B cell (primary cell): ENCODE results near the gene P2RX5.

Experiments
- CTCF ChIP-seq: fragments of 200-600 bp; IDR thresholded peaks from one replicate; pipeline ENCODE4 v1.8.0; 2022; ENCODE audit warnings: antibody characterized with exemption, mild to moderate bottlenecking
- EZH2 ChIP-seq: IDR thresholded peaks from 2 replicates; pipeline ENCODE4 v1.6.1; 2012; ENCODE audit warnings: borderline replicate concordance, low read depth, mild to moderate bottlenecking, moderate library complexity, low read length; ENCODE audit not compliant: insufficient read depth, poor library complexity, severe bottlenecking

GRCh38 chr17:3641014-3641413, 54.9 kb downstream of the P2RX5 start:
- TF ChIP-seq CTCF, result no peak
- TF ChIP-seq EZH2, result no peak
